ENCODE measurements around the gene CHERP.

GRCh38 chr19:16579381-16579780 is 37.1 kb upstream of the CHERP start:
- TF ChIP-seq POLR2AphosphoS5 (IDR thresholded peaks at IDR 0.05; ENCODE audit: borderline replicate concordance, low read depth, low read length) (no peak), EZH2 (IDR thresholded peaks at IDR 0.05) (no peak), FOXP2 (optimal IDR thresholded peaks at IDR 0.05; ENCODE audit: control extremely low read depth, extremely low read length, insufficient read depth) (no peak)
